ENCODE data around the gene GSE1.
"Not testable (repeated sequence)": the region's sequence is repeated elsewhere in the genome, so short reads cannot be mapped to it uniquely, and the experiment has no call there.

Gene GSE1

GRCh38 chr16:85591381-85591780 lies 21.7 kb upstream of the GSE1 start:
- DNase-seq (ENCODE audit: low read depth): no peak

GRCh38 chr16:85592277-85592676 lies 20.8 kb upstream of the GSE1 start:
- not testable (repeated sequence) for DNase-seq (ENCODE audit: low read depth)

- DNase-seq (ENCODE audit: low read depth): no peak
Observed at GRCh38 chr16:85592700-85593493, 20.2 kb upstream of the GSE1 start.

GRCh38 chr16:85593494-85594221 lies 19.5 kb upstream of the GSE1 start:
- DNase-seq (ENCODE audit: low read depth): no peak

GRCh38 chr16:85594273-85594977 lies 18.7 kb upstream of the GSE1 start:
- DNase-seq (ENCODE audit: low read depth): no peak

- DNase-seq (ENCODE audit: low read depth): no peak
Observed at GRCh38 chr16:85594978-85595661, 18.0 kb upstream of the GSE1 start.

- DNase-seq (ENCODE audit: low read depth): no peak
Observed at GRCh38 chr16:85595812-85596502, 17.2 kb upstream of the GSE1 start.

- no peak for DNase-seq (ENCODE audit: low read depth)
Observed at GRCh38 chr16:85598141-85598540, 15.0 kb upstream of the GSE1 start.

GRCh38 chr16:85600078-85600477 lies 13.0 kb upstream of the GSE1 start:
- no peak for DNase-seq (ENCODE audit: low read depth)

GRCh38 chr16:85600530-85601271 lies 12.4 kb upstream of the GSE1 start:
- no peak for DNase-seq (ENCODE audit: low read depth)

GRCh38 chr16:85601272-85601639 lies 11.9 kb upstream of the GSE1 start:
- no peak for DNase-seq (ENCODE audit: low read depth)

GRCh38 chr16:85601730-85602401 lies 11.3 kb upstream of the GSE1 start:
- DNase-seq (ENCODE audit: low read depth): no peak

- no peak for DNase-seq (ENCODE audit: low read depth)
Observed at GRCh38 chr16:85602402-85603202, 10.5 kb upstream of the GSE1 start.

GRCh38 chr16:85603203-85603755 lies 9.8 kb upstream of the GSE1 start:
- no peak for DNase-seq (ENCODE audit: low read depth)

- no peak for DNase-seq (ENCODE audit: low read depth)
Observed at GRCh38 chr16:85604145-85604705, 8.9 kb upstream of the GSE1 start.

- DNase-seq (ENCODE audit: low read depth): no peak
Observed at GRCh38 chr16:85605051-85605911, 7.8 kb upstream of the GSE1 start.

- no peak for DNase-seq (ENCODE audit: low read depth)
Observed at GRCh38 chr16:85605912-85606841, 6.9 kb upstream of the GSE1 start.
